ENCODE data around the gene CCNB3.
A peak's percentile ranks its signal among the peaks of the same experiment; 100 is the strongest.

Gene CCNB3

GRCh38 chrX:50204364-50204899 lies at the start of gene CCNB3:
Gene CCNB3, plus strand, starts transcription at chrX:50204765. Its CDS starts 80,399 bp downstream, at chrX:50285164.
- DNase-seq, result peak; percentile 65 to 69

- no peak for DNase-seq
Observed at GRCh38 chrX:50157545-50158135, 46.9 kb upstream of the CCNB3 start.

GRCh38 chrX:50158593-50158992 lies 46.0 kb upstream of the CCNB3 start:
- no peak for DNase-seq

GRCh38 chrX:50161127-50161526 lies 43.4 kb upstream of the CCNB3 start:
- DNase-seq, result no peak

- DNase-seq, result no peak
Observed at GRCh38 chrX:50165727-50166126, 38.8 kb upstream of the CCNB3 start.

GRCh38 chrX:50167366-50167765 lies 37.2 kb upstream of the CCNB3 start:
- no peak for DNase-seq

GRCh38 chrX:50168241-50168687 lies 36.3 kb upstream of the CCNB3 start:
- no peak for DNase-seq

GRCh38 chrX:50169717-50170116 lies 34.8 kb upstream of the CCNB3 start:
- DNase-seq, result no peak

GRCh38 chrX:50180073-50180940 lies 24.3 kb upstream of the CCNB3 start:
- DNase-seq, result no peak

- no peak for DNase-seq
Observed at GRCh38 chrX:50183891-50184290, 20.7 kb upstream of the CCNB3 start.

- no peak for DNase-seq
Observed at GRCh38 chrX:50188859-50189600, 15.5 kb upstream of the CCNB3 start.

- DNase-seq, result no peak
Observed at GRCh38 chrX:50198348-50198747, 6.2 kb upstream of the CCNB3 start.

GRCh38 chrX:50200907-50201306 lies 3.7 kb upstream of the CCNB3 start, which contains the start of gene AKAP4:
Gene AKAP4, minus strand, starts transcription at chrX:50201007. Its CDS starts 118 bp downstream, at chrX:50200889.
- no peak for DNase-seq

- DNase-seq, result no peak
Observed at GRCh38 chrX:50202539-50202938, 2.0 kb upstream of the CCNB3 start.

- no peak for DNase-seq
Observed at GRCh38 chrX:50206753-50207152, 2.2 kb downstream of the CCNB3 start.

- peak in 1 of 2 experiments; percentile 2 for DNase-seq
Observed at GRCh38 chrX:50211510-50211909, 6.9 kb downstream of the CCNB3 start.

GRCh38 chrX:50281253-50281652 lies 76.7 kb downstream of the CCNB3 start:
- no peak for DNase-seq

- no peak for DNase-seq
Observed at GRCh38 chrX:50327235-50327634, 122.7 kb downstream of the CCNB3 start.

GRCh38 chrX:50332668-50333067 lies 128.1 kb downstream of the CCNB3 start:
- peak in 1 of 2 experiments; percentile 1 for DNase-seq

GRCh38 chrX:50333308-50333707 lies 128.7 kb downstream of the CCNB3 start:
- DNase-seq, result no peak

- no peak for DNase-seq
Observed at GRCh38 chrX:50343917-50344316, 139.4 kb downstream of the CCNB3 start.

GRCh38 chrX:50372966-50373365 lies 168.4 kb downstream of the CCNB3 start:
- peak; percentile 3 to 44 for DNase-seq
